LNCaP clone FGC (cell line): ENCODE measurements around the gene TTF1.

Experiments used
- DNase-seq: peaks from one replicate; pipeline ENCODE4 v3.0.0-alpha.2; 2011; ENCODE audit warnings: low read depth
- H3K4me3 ChIP-seq: 2 replicates; pipeline ENCODE4 v1.5.1; 2011; ENCODE audit warnings: mild to moderate bottlenecking, low read depth, low read length, control low read depth
- CTCF ChIP-seq: IDR thresholded peaks from 2 replicates; pipeline ENCODE4 v1.5.1; 2012; ENCODE audit warnings: mild to moderate bottlenecking; ENCODE audit not compliant: control insufficient read depth, insufficient read depth; ENCODE audit errors: extremely low read depth

The TTF1 gene

GRCh38 chr9:132334364-132334763, 72.3 kb downstream of the TTF1 start:
- no peak for TF ChIP-seq CTCF
- DNase-seq = no peak
- H3K4me3 ChIP-seq = no peak overlapping the region

GRCh38 chr9:132333556-132333955, 73.1 kb downstream of the TTF1 start:
- no peak overlapping the region for H3K4me3 ChIP-seq
- no peak for TF ChIP-seq CTCF

GRCh38 chr9:132328580-132328979, 78.1 kb downstream of the TTF1 start:
- no peak overlapping the region for H3K4me3 ChIP-seq
- DNase-seq = no peak
- no peak for TF ChIP-seq CTCF

More at GRCh38 chr9:132333556-132333955, 73.1 kb downstream of the TTF1 start:
- no peak for DNase-seq

GRCh38 chr9:132327537-132327936, 79.1 kb downstream of the TTF1 start:
- H3K4me3 ChIP-seq = no peak overlapping the region
- TF ChIP-seq CTCF = no peak
- no peak for DNase-seq
